ENCODE measurements around the gene DNAH10.
"Not testable (repeated sequence)": the region's sequence is repeated elsewhere in the genome, so short reads cannot be mapped to it uniquely, and the experiment has no call there.

DNAH10 gene

GRCh38 chr12:123947531-123947930, 185.4 kb downstream of the DNAH10 start:
- H3K4me2 ChIP-seq (ENCODE audit: insufficient read depth, low read length, poor library complexity, severe bottlenecking); H3K23ac ChIP-seq (ENCODE audit: low read depth, low read length, poor library complexity); H2BK120ac ChIP-seq (ENCODE audit: low read depth, low read length); H2AK5ac ChIP-seq (ENCODE audit: low read depth, low read length); DNase-seq (ENCODE audit: low spot score); H3K4ac ChIP-seq (ENCODE audit: low read length); H3K9ac ChIP-seq (ENCODE audit: low read depth, low read length, poor library complexity); H2BK5ac ChIP-seq (ENCODE audit: low read length); H3K79me1 ChIP-seq (ENCODE audit: low read depth, low read length); H2AFZ ChIP-seq (ENCODE audit: low read length); H3K27me3 ChIP-seq (ENCODE audit: control insufficient read depth in 3 of 3, insufficient read depth in 3 of 3, low read depth in 1 of 3, low read length in 3 of 3); H3K4me3 ChIP-seq (ENCODE audit: low read length in 2 of 2); H3K14ac ChIP-seq (ENCODE audit: low read length); H4K8ac ChIP-seq (ENCODE audit: low read depth, low read length); H3K18ac ChIP-seq (ENCODE audit: low read length); H2BK15ac ChIP-seq (ENCODE audit: low read length); H3K27ac ChIP-seq (replicated peaks; ENCODE audit: low read length); H2BK12ac ChIP-seq (ENCODE audit: low read length); H4K91ac ChIP-seq (ENCODE audit: low read depth, low read length, poor library complexity): not testable (repeated sequence)
- Histone ChIP-seq H3K9me3 (replicated peaks in 1 of 2; ENCODE audit: control insufficient read depth in 2 of 2, insufficient read depth in 1 of 2, low read depth in 1 of 2, low read length in 2 of 2) (peaks cover under 1 to 14% of the 10 kb centered on the region in 2 donors), H3K36me3 (replicated peaks in 1 of 2; ENCODE audit: control insufficient read depth in 2 of 2, insufficient read depth in 2 of 2, low read length in 2 of 2) (peaks cover under 1 to 25% of the 10 kb centered on the region in 2 donors), H3K4me1 (ENCODE audit: control insufficient read depth in 2 of 2, insufficient read depth in 1 of 2, low read depth in 1 of 2, low read length in 2 of 2) (peaks cover 10 to 33% of the 10 kb centered on the region in 2 donors)
- no CpG with 5 or more reads among the region's 7 CpGs for WGBS, 2 donors (ENCODE audit: extremely low coverage in 2 of 2, insufficient read length in 2 of 2, insufficient replicate concordance in 1 of 2)

- no peak overlapping the region for H3K14ac ChIP-seq (ENCODE audit: low read length)
- H3K4me2 ChIP-seq (ENCODE audit: insufficient read depth, low read length, poor library complexity, severe bottlenecking), result no peak overlapping the region
- no peak overlapping the region for H3K18ac ChIP-seq (ENCODE audit: low read length)
- WGBS, 2 donors (ENCODE audit: extremely low coverage in 2 of 2, insufficient read length in 2 of 2, insufficient replicate concordance in 1 of 2), result no CpG with 5 or more reads among the region's 11 CpGs
- peaks cover 10 to 33% of the 10 kb centered on the region in 2 donors for H3K4me1 ChIP-seq (ENCODE audit: control insufficient read depth in 2 of 2, insufficient read depth in 1 of 2, low read depth in 1 of 2, low read length in 2 of 2)
- H3K4ac ChIP-seq (ENCODE audit: low read length), result no peak overlapping the region
- no peak overlapping the region for H3K27ac ChIP-seq (replicated peaks; ENCODE audit: low read length)
- no peaks in the 10 kb centered on the region for H3K79me1 ChIP-seq (ENCODE audit: low read depth, low read length)
- no peak overlapping the region for H2BK120ac ChIP-seq (ENCODE audit: low read depth, low read length)
- H2BK12ac ChIP-seq (ENCODE audit: low read length), result no peak overlapping the region
- H3K23ac ChIP-seq (ENCODE audit: low read depth, low read length, poor library complexity), result no peak overlapping the region
- no peak overlapping the region for H2AFZ ChIP-seq (ENCODE audit: low read length)
- peaks cover 0 to 17% of the 10 kb centered on the region in 2 donors for H3K36me3 ChIP-seq (replicated peaks in 1 of 2; ENCODE audit: control insufficient read depth in 2 of 2, insufficient read depth in 2 of 2, low read length in 2 of 2)
- H3K9ac ChIP-seq (ENCODE audit: low read depth, low read length, poor library complexity), result no peak overlapping the region
- no peak overlapping the region for H2BK15ac ChIP-seq (ENCODE audit: low read length)
- no peak overlapping the region for H2BK5ac ChIP-seq (ENCODE audit: low read length)
- no peak overlapping the region for H4K91ac ChIP-seq (ENCODE audit: low read depth, low read length, poor library complexity)
- no peak overlapping the region for H4K8ac ChIP-seq (ENCODE audit: low read depth, low read length)
- no peaks in the 10 kb centered on the region for H3K27me3 ChIP-seq (ENCODE audit: control insufficient read depth in 3 of 3, insufficient read depth in 3 of 3, low read depth in 1 of 3, low read length in 3 of 3)
- H3K4me3 ChIP-seq (ENCODE audit: low read length in 2 of 2), result no peak overlapping the region
- no peak for DNase-seq (ENCODE audit: low spot score)
- no peak overlapping the region for H2AK5ac ChIP-seq (ENCODE audit: low read depth, low read length)
- peaks cover 0 to 8% of the 10 kb centered on the region in 2 donors for H3K9me3 ChIP-seq (replicated peaks in 1 of 2; ENCODE audit: control insufficient read depth in 2 of 2, insufficient read depth in 1 of 2, low read depth in 1 of 2, low read length in 2 of 2)
Measured at GRCh38 chr12:123948401-123948795, 186.3 kb downstream of the DNAH10 start.

- Histone ChIP-seq H3K4me3 (ENCODE audit: low read length in 2 of 2) (no peak overlapping the region), H2AK5ac (ENCODE audit: low read depth, low read length) (no peak overlapping the region), H3K4me2 (ENCODE audit: insufficient read depth, low read length, poor library complexity, severe bottlenecking) (no peak overlapping the region), H3K9me3 (replicated peaks in 1 of 2; ENCODE audit: control insufficient read depth in 2 of 2, insufficient read depth in 1 of 2, low read depth in 1 of 2, low read length in 2 of 2) (peaks cover 0 to 8% of the 10 kb centered on the region in 2 donors), H3K79me1 (ENCODE audit: low read depth, low read length) (no peaks in the 10 kb centered on the region), H4K8ac (ENCODE audit: low read depth, low read length) (no peak overlapping the region), H3K27me3 (ENCODE audit: control insufficient read depth in 3 of 3, insufficient read depth in 3 of 3, low read depth in 1 of 3, low read length in 3 of 3) (no peaks in the 10 kb centered on the region), H2BK120ac (ENCODE audit: low read depth, low read length) (no peak overlapping the region), H2BK15ac (ENCODE audit: low read length) (no peak overlapping the region), H3K9ac (ENCODE audit: low read depth, low read length, poor library complexity) (no peak overlapping the region), H3K4ac (ENCODE audit: low read length) (no peak overlapping the region), H4K91ac (ENCODE audit: low read depth, low read length, poor library complexity) (no peak overlapping the region), H2BK12ac (ENCODE audit: low read length) (no peak overlapping the region), H2AFZ (ENCODE audit: low read length) (no peak overlapping the region), H2BK5ac (ENCODE audit: low read length) (no peak overlapping the region), H3K18ac (ENCODE audit: low read length) (no peak overlapping the region), H3K14ac (ENCODE audit: low read length) (no peak overlapping the region), H3K23ac (ENCODE audit: low read depth, low read length, poor library complexity) (no peak overlapping the region), H3K4me1 (ENCODE audit: control insufficient read depth in 2 of 2, insufficient read depth in 1 of 2, low read depth in 1 of 2, low read length in 2 of 2) (peaks cover 10 to 33% of the 10 kb centered on the region in 2 donors), H3K27ac (replicated peaks; ENCODE audit: low read length) (no peak overlapping the region), H3K36me3 (replicated peaks in 1 of 2; ENCODE audit: control insufficient read depth in 2 of 2, insufficient read depth in 2 of 2, low read length in 2 of 2) (peaks cover 0 to 10% of the 10 kb centered on the region in 2 donors)
- no peak for DNase-seq (ENCODE audit: low spot score)
- no CpG with 5 or more reads among the region's 19 CpGs for WGBS, 2 donors (ENCODE audit: extremely low coverage in 2 of 2, insufficient read length in 2 of 2, insufficient replicate concordance in 1 of 2)
Measured at GRCh38 chr12:123948796-123949769, 187.0 kb downstream of the DNAH10 start.

GRCh38 chr12:123949770-123950165, 187.7 kb downstream of the DNAH10 start:
- Histone ChIP-seq H4K91ac (ENCODE audit: low read depth, low read length, poor library complexity) (no peak overlapping the region), H3K9me3 (replicated peaks in 1 of 2; ENCODE audit: control insufficient read depth in 2 of 2, insufficient read depth in 1 of 2, low read depth in 1 of 2, low read length in 2 of 2) (peaks cover 0 to 8% of the 10 kb centered on the region in 2 donors), H3K27ac (replicated peaks; ENCODE audit: low read length) (no peak overlapping the region), H3K36me3 (replicated peaks in 1 of 2; ENCODE audit: control insufficient read depth in 2 of 2, insufficient read depth in 2 of 2, low read length in 2 of 2) (peaks cover 0 to 3% of the 10 kb centered on the region in 2 donors), H2AK5ac (ENCODE audit: low read depth, low read length) (no peak overlapping the region), H2BK120ac (ENCODE audit: low read depth, low read length) (no peak overlapping the region), H3K79me1 (ENCODE audit: low read depth, low read length) (no peaks in the 10 kb centered on the region), H3K18ac (ENCODE audit: low read length) (no peak overlapping the region), H2BK15ac (ENCODE audit: low read length) (no peak overlapping the region), H2BK5ac (ENCODE audit: low read length) (no peak overlapping the region), H3K4me2 (ENCODE audit: insufficient read depth, low read length, poor library complexity, severe bottlenecking) (no peak overlapping the region), H3K9ac (ENCODE audit: low read depth, low read length, poor library complexity) (no peak overlapping the region), H3K4me3 (ENCODE audit: low read length in 2 of 2) (no peak overlapping the region), H3K23ac (ENCODE audit: low read depth, low read length, poor library complexity) (no peak overlapping the region), H3K27me3 (ENCODE audit: control insufficient read depth in 3 of 3, insufficient read depth in 3 of 3, low read depth in 1 of 3, low read length in 3 of 3) (no peaks in the 10 kb centered on the region), H4K8ac (ENCODE audit: low read depth, low read length) (no peak overlapping the region), H2BK12ac (ENCODE audit: low read length) (no peak overlapping the region), H3K4ac (ENCODE audit: low read length) (no peak overlapping the region), H3K14ac (ENCODE audit: low read length) (no peak overlapping the region), H3K4me1 (ENCODE audit: control insufficient read depth in 2 of 2, insufficient read depth in 1 of 2, low read depth in 1 of 2, low read length in 2 of 2) (peaks cover 10 to 33% of the 10 kb centered on the region in 2 donors), H2AFZ (ENCODE audit: low read length) (no peak overlapping the region)
- WGBS, 2 donors (ENCODE audit: extremely low coverage in 2 of 2, insufficient read length in 2 of 2, insufficient replicate concordance in 1 of 2), result no CpG with 5 or more reads among the region's 15 CpGs
- DNase-seq (ENCODE audit: low spot score), result no peak

Data from neuronal stem cell (in vitro differentiated cells).